Esophagus muscularis mucosa (tissue), 4 donors: ENCODE data around the gene NPAS1. TPM values are rescaled to one million over a fixed set of nuclear protein-coding genes. Genes with fewer than 3 reads are reported as not detected.
A peak's percentile ranks its signal among the peaks of the same experiment; 100 is the strongest.

Experiments used
- DNase-seq: peaks from one replicate; pipeline ENCODE4 v3.0.0-alpha.2; 2017; ENCODE audit errors: extremely low spot score
- H3K27ac ChIP-seq, 4 donors: fragments of 200-600 bp; sonication (generic); replicated peaks in 1 of 4; 1 replicate in 3 of 4; 2 replicates in 1 of 4; pipeline ENCODE4 v1.5.1; 2016 to 2019; ENCODE audit warnings: mild to moderate bottlenecking in 1 of 4
- H3K27me3 ChIP-seq, 4 donors: fragments of 200-600 bp; sonication (generic); one replicate each; pipeline versions ENCODE4 v1.5.1 to v1.6.0; 2016 to 2019
- H3K36me3 ChIP-seq, 4 donors: fragments of 200-600 bp; sonication (generic); one replicate each; pipeline ENCODE4 v1.5.1; 2016 to 2019
- H3K4me1 ChIP-seq, 4 donors: fragments of 200-600 bp; sonication (generic); one replicate each; pipeline ENCODE4 v1.5.1; 2016 to 2019
- H3K4me3 ChIP-seq, 4 donors: fragments of 200-600 bp; sonication (generic); 1 replicate in 2 of 4; 2 replicates in 2 of 4; pipeline ENCODE4 v1.5.1; 2016 to 2019; ENCODE audit warnings: mild to moderate bottlenecking in 4 of 4, moderate library complexity in 1 of 4
- H3K9me3 ChIP-seq, 4 donors: fragments of 200-600 bp; sonication (generic); 1 replicate in 3 of 4; 2 replicates in 1 of 4; pipeline ENCODE4 v1.5.1; 2016 to 2019
- CTCF ChIP-seq, 3 experiments: fragments of 200-600 bp in 2 of 3; fragments of 450-650 bp in 1 of 3; sonication (generic) in 2 of 3; IDR thresholded peaks; one replicate each; pipeline ENCODE4 v1.5.1; 2017 to 2019; ENCODE audit warnings: antibody characterized with exemption in 3 of 3, mild to moderate bottlenecking in 2 of 3, moderate library complexity in 1 of 3
- EP300 ChIP-seq: sonication (generic); formaldehyde crosslinking; IDR thresholded peaks from one replicate; pipeline ENCODE4 v1.6.1; 2017; ENCODE audit warnings: antibody characterized with exemption
- POLR2A ChIP-seq: fragments of 450-650 bp; IDR thresholded peaks from one replicate; pipeline ENCODE4 v1.6.1; 2017; ENCODE audit warnings: antibody characterized with exemption, moderate library complexity, mild to moderate bottlenecking, low read depth
- POLR2AphosphoS5 ChIP-seq, 2 donors: sonication (generic); formaldehyde crosslinking; IDR thresholded peaks; one replicate each; pipeline ENCODE4 v1.6.1; 2017; ENCODE audit warnings: antibody characterized with exemption in 2 of 2
- WGBS: methylation state at CpG from one replicate; pipeline ENCODE4 v1.1.5; 2018; 5-methylcytosine and 5-hydroxymethylcytosine counted together
- intact Hi-C: fragments of 100-400 bp; cut with DNase I; formaldehyde crosslinking; loops from one replicate; pipeline ENCODE4 v1.15.1; 2023
- total RNA-seq, 4 donors: library from RNA; depleted of rRNA; stranded (reverse); fragments of >200 nt; gene quantifications; one replicate each; pipeline versions ENCODE4 v1.1.0 to v1.2.1, GENCODE V29; 2016

The NPAS1 gene
- total RNA-seq, 4 donors from 2014 or later: 0.34 TPM; not detected in 3

GRCh38 chr19:46978171-46978869 is 41.3 kb upstream of the NPAS1 start:
- H3K36me3 ChIP-seq: peaks cover 0 to 3% (median 0%) of the 10 kb centered on the region in 4 donors

GRCh38 chr19:46979126-46980105 is 40.2 kb upstream of the NPAS1 start:
- DNase-seq: no peak
- Histone ChIP-seq H3K9me3 (no peaks in the 10 kb centered on the region), H3K27me3 (no peaks in the 10 kb centered on the region), H3K27ac (peak overlapping the region in 1 of 4 donors; percentile 84), H3K36me3 (peaks cover 0 to 3% (median 0%) of the 10 kb centered on the region in 4 donors), H3K4me1 (peaks cover 84 to 98% (median 97%) of the 10 kb centered on the region in 4 donors), H3K4me3 (no peak overlapping the region)
- intact Hi-C loops: no loop called here
- 90% methylated on average over 24 of the region's 29 CpGs for WGBS
- TF ChIP-seq EP300 (no peak), POLR2A (no peak), POLR2AphosphoS5 (IDR thresholded peaks at IDR 0.05) (no peak), CTCF (IDR thresholded peaks at IDR 0.05) (no peak)

More at GRCh38 chr19:46978171-46978869, 41.3 kb upstream of the NPAS1 start:
- no peak overlapping the region for H3K4me3 ChIP-seq
- peak overlapping the region; percentile 80 to 91 (median 85) for H3K27ac ChIP-seq
- DNase-seq: no peak
- H3K9me3 ChIP-seq: no peaks in the 10 kb centered on the region
- peaks cover 76 to 100% (median 92%) of the 10 kb centered on the region in 4 donors for H3K4me1 ChIP-seq
- WGBS: 75% methylated on average over 5 of the region's 5 CpGs
- intact Hi-C loops: no loop called here
- H3K27me3 ChIP-seq: no peaks in the 10 kb centered on the region
- TF ChIP-seq CTCF (IDR thresholded peaks at IDR 0.05): no peak
- no peak for TF ChIP-seq POLR2AphosphoS5 (IDR thresholded peaks at IDR 0.05)
- TF ChIP-seq POLR2A: no peak
- TF ChIP-seq EP300: no peak

GRCh38 chr19:46980761-46981160 is 38.9 kb upstream of the NPAS1 start:
- peaks cover 0 to 3% (median 0%) of the 10 kb centered on the region in 4 donors for H3K36me3 ChIP-seq
- WGBS: 92% methylated on average over 3 of the region's 3 CpGs
- DNase-seq: no peak
- intact Hi-C loops: no loop called here
- H3K9me3 ChIP-seq: no peaks in the 10 kb centered on the region
- no peaks in the 10 kb centered on the region for H3K27me3 ChIP-seq
- TF ChIP-seq POLR2A (no peak), POLR2AphosphoS5 (IDR thresholded peaks at IDR 0.05) (no peak)
- peaks cover 85 to 98% (median 97%) of the 10 kb centered on the region in 4 donors for H3K4me1 ChIP-seq
- H3K27ac ChIP-seq: peak overlapping the region in 2 of 4 donors; percentile 25 to 59
- no peak overlapping the region for H3K4me3 ChIP-seq

- H3K27ac ChIP-seq: peak overlapping the region; percentile 25 to 59 (median 54)
These were observed 38.2 kb upstream of the NPAS1 start for GRCh38 chr19:46981286-46981945.

More at GRCh38 chr19:46981286-46981945, 38.2 kb upstream of the NPAS1 start:
- H3K4me3 ChIP-seq: no peak overlapping the region
- H3K9me3 ChIP-seq: no peaks in the 10 kb centered on the region
- 51% methylated on average over 8 of the region's 8 CpGs for WGBS
- TF ChIP-seq POLR2A: no peak
- TF ChIP-seq CTCF (IDR thresholded peaks at IDR 0.05): no peak
- no peak for TF ChIP-seq EP300
- no peak for TF ChIP-seq POLR2AphosphoS5 (IDR thresholded peaks at IDR 0.05)
- intact Hi-C loops: no loop called here
- peaks cover 0 to 3% (median 0%) of the 10 kb centered on the region in 4 donors for H3K36me3 ChIP-seq
- no peak for DNase-seq
- peaks cover 84 to 94% (median 92%) of the 10 kb centered on the region in 4 donors for H3K4me1 ChIP-seq
- no peaks in the 10 kb centered on the region for H3K27me3 ChIP-seq
